Measurements from ENCODE around the gene RPS15.

The RPS15 gene

GRCh38 chr19:1392939-1393530, 45.2 kb upstream of the RPS15 start:
- TF ChIP-seq CTCF (IDR thresholded peaks at IDR 0.05; ENCODE audit: low read depth, low read length, missing control alignments), result no peak
- DNase-seq (ENCODE audit: extremely low read depth, low read depth), result no peak
- no peak overlapping the region for H3K4me3 ChIP-seq (replicated peaks; ENCODE audit: low read depth, low read length)

- no peak for DNase-seq (ENCODE audit: extremely low read depth, low read depth)
- no peak for TF ChIP-seq CTCF (IDR thresholded peaks at IDR 0.05; ENCODE audit: low read depth, low read length, missing control alignments)
- no peak overlapping the region for H3K4me3 ChIP-seq (replicated peaks; ENCODE audit: low read depth, low read length)
Measured at GRCh38 chr19:1393841-1394240, 44.4 kb upstream of the RPS15 start.

GRCh38 chr19:1394252-1395193, 43.7 kb upstream of the RPS15 start:
- no peak overlapping the region for H3K4me3 ChIP-seq (replicated peaks; ENCODE audit: low read depth, low read length)
- DNase-seq (ENCODE audit: extremely low read depth, low read depth), result no peak
- no peak for TF ChIP-seq CTCF (IDR thresholded peaks at IDR 0.05; ENCODE audit: low read depth, low read length, missing control alignments)

- no peak for TF ChIP-seq CTCF (IDR thresholded peaks at IDR 0.05; ENCODE audit: low read depth, low read length, missing control alignments)
- no peak overlapping the region for H3K4me3 ChIP-seq (replicated peaks; ENCODE audit: low read depth, low read length)
- no peak for DNase-seq (ENCODE audit: extremely low read depth, low read depth)
Measured at GRCh38 chr19:1395194-1396018, 42.8 kb upstream of the RPS15 start.

- no peak for DNase-seq (ENCODE audit: extremely low read depth, low read depth)
- no peak for TF ChIP-seq CTCF (IDR thresholded peaks at IDR 0.05; ENCODE audit: low read depth, low read length, missing control alignments)
- no peak overlapping the region for H3K4me3 ChIP-seq (replicated peaks; ENCODE audit: low read depth, low read length)
Measured at GRCh38 chr19:1396019-1396767, 42.0 kb upstream of the RPS15 start.
